Measurements from ENCODE around the gene RBKS.

Gene RBKS

GRCh38 chr2:27890146-27890923 is at the start of gene RBKS, which contains the start of gene BABAM2:
Gene RBKS, minus strand, starts transcription at chr2:27890387. Its CDS starts 42 bp downstream, at chr2:27890345.
Gene BABAM2, plus strand, starts transcription at chr2:27890729. Its CDS starts 3,828 bp downstream, at chr2:27894557.
- Mint-ChIP-seq H3K27ac (peak within 1 kb of the TSS; percentile 99), H3K27me3 (no peaks in the 10 kb centered on the region), H3K4me1 (ENCODE audit: low read depth) (peaks cover 56% of the 10 kb centered on the region), H3K4me3 (peak within 1 kb of the TSS; percentile 97), H3K36me3 (ENCODE audit: low read depth) (peaks cover 27% of the 10 kb centered on the region), H3K9me3 (no peaks in the 10 kb centered on the region)
- intact Hi-C loops (cut with micrococcal nuclease) = loop anchor here (5.0 to 10.0 kb wide), 4 partner anchors 67 to 557 kb away; partner anchors contain the start of gene FOSL2

DNA sequence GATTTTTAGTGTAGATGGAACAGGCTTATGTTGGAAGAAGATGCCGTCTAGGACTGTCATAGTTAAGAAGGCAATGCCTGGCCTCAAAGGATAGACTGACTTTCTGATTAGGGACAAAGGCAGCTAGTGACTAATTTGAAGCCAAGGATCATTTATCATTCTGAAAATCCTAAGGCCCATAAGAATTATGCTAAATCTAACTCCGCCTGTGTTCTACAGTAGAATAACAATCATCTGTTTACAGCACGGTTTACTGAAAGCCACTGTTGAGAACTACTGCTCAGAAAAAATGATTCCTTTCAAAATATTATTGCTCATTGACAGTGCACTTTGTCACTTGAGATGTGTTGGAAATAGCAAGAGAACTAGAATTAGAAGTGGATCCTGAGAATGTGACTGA is 44.8 kb upstream of the RBKS start:
- Mint-ChIP-seq H3K36me3 (ENCODE audit: low read depth) (peaks cover 17% of the 10 kb centered on the region), H3K4me3 (no peak overlapping the region), H3K4me1 (ENCODE audit: low read depth) (peaks cover 14% of the 10 kb centered on the region), H3K9me3 (no peaks in the 10 kb centered on the region), H3K27me3 (no peaks in the 10 kb centered on the region), H3K27ac (no peak overlapping the region)
- intact Hi-C loops (cut with micrococcal nuclease) = no loop called here

DNA sequence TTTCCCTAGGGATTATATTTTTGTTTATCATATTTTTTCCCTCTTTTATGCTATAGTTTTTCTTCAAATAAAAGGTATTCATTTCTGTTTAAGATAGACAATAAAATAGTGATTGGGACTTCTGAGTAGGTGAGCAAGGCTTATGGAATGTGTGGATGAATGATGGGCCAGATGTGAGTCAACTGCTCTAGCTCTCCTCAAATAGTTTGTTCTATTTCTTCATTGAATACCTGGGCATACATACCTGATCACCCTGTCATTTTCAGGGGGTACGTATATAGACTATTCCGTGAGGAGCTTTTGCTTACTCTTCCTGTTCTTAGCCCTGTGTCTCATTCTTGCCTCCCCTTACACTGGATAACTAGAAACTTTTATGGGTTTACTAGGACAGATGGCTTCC is 42.2 kb upstream of the RBKS start:
- no peaks in the 10 kb centered on the region for H3K9me3 Mint-ChIP-seq
- intact Hi-C loops (cut with micrococcal nuclease) = no loop called here
- H3K4me3 Mint-ChIP-seq = no peak overlapping the region
- H3K4me1 Mint-ChIP-seq (ENCODE audit: low read depth) = peaks cover 13% of the 10 kb centered on the region
- no peaks in the 10 kb centered on the region for H3K27me3 Mint-ChIP-seq
- peaks cover 22% of the 10 kb centered on the region for H3K36me3 Mint-ChIP-seq (ENCODE audit: low read depth)
- no peak overlapping the region for H3K27ac Mint-ChIP-seq

DNA sequence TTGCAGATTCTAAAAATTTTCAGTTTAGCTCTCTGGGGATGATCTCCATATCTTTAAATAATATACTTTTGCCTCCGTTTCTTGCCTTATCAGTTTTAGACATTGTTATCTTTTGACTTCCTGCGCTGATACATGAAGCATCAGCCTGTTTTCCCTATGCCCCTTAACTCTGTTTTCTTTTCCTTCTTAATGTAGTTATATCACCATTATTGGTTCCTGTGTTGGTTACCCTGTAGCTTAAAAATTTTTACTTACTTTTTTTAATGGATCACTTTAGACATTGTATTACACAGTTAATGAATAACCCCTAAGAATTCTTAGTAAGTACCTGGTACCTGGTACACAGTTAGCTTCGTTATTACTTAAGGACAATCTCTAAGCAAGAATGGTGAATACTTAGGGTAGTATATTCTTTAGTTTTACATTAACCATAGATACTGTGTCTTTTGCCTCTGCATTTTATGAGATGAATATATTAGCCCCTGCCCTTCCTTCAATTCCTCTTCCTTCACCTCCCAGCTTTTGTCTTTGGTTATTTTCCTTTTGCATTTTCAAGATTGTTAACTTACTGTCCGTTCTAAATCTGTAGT is 41.3 kb upstream of the RBKS start:
- Mint-ChIP-seq H3K4me1 (ENCODE audit: low read depth) (peaks cover 9% of the 10 kb centered on the region), H3K36me3 (ENCODE audit: low read depth) (peaks cover 24% of the 10 kb centered on the region), H3K9me3 (no peaks in the 10 kb centered on the region), H3K27me3 (no peaks in the 10 kb centered on the region), H3K4me3 (no peak overlapping the region), H3K27ac (no peak overlapping the region)
- intact Hi-C loops (cut with micrococcal nuclease) = no loop called here

DNA sequence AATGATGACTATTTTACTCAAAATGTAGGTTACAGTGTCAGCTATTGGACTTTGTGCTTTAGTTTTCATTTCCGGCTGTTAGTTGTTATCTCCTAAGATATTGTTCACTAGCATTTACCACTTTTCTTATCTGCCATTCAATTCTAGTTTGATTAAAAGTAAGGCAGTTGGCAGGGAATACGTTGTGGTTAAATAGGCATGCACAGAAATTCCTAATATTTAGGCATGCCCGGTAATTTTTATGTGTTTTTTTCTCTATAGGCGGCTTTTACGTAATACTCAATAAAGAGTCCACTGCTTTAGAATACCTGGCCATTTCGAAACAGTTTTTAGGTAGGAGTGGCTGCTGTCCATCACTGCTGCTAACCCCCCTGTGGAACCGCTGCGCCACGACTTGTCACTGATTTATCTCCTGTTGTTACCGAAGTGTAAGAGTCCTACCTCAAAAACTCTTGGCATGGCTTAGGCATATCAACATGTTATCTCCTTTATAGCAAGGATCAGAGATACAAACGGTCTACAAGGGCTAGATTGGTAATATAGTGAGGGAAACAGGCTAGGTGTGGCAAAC is 39.8 kb upstream of the RBKS start:
- Mint-ChIP-seq H3K4me3 (no peak overlapping the region), H3K27me3 (no peaks in the 10 kb centered on the region), H3K4me1 (ENCODE audit: low read depth) (peaks cover 9% of the 10 kb centered on the region), H3K36me3 (ENCODE audit: low read depth) (peaks cover 30% of the 10 kb centered on the region), H3K27ac (no peak overlapping the region), H3K9me3 (no peaks in the 10 kb centered on the region)
- intact Hi-C loops (cut with micrococcal nuclease) = no loop called here

- H3K4me1 Mint-ChIP-seq (ENCODE audit: low read depth) = no peaks in the 10 kb centered on the region
- no peaks in the 10 kb centered on the region for H3K27me3 Mint-ChIP-seq
- peaks cover 20% of the 10 kb centered on the region for H3K36me3 Mint-ChIP-seq (ENCODE audit: low read depth)
- no peaks in the 10 kb centered on the region for H3K9me3 Mint-ChIP-seq
- H3K27ac Mint-ChIP-seq = peak overlapping the region; percentile 9
- intact Hi-C loops (cut with micrococcal nuclease) = no loop called here
- no peak overlapping the region for H3K4me3 Mint-ChIP-seq
Measured at GRCh38 chr2:27925766-27926472, 35.7 kb upstream of the RBKS start.

DNA sequence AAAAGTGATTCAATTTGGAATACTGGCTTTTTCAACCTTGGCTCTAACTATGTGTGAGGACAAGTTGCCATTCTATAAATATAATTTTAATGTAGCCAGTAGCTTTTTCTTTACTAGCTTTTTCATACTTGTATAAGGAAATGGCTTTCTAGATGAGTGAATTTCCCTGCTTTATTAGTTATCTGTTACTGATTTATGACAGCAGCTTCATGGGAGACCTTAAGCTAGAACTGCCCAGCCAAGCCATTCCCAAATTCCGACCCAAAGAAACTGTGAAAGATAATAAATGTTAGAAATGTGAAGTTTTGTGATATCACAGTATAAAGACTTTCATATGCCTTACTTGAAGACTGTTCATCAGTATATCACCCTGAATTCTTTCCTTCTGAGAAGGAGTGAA is 32.7 kb upstream of the RBKS start:
- Mint-ChIP-seq H3K4me1 (ENCODE audit: low read depth) (peaks cover 5% of the 10 kb centered on the region), H3K4me3 (no peak overlapping the region), H3K27ac (no peak overlapping the region), H3K9me3 (no peaks in the 10 kb centered on the region), H3K27me3 (no peaks in the 10 kb centered on the region), H3K36me3 (ENCODE audit: low read depth) (peaks cover 9% of the 10 kb centered on the region)
- intact Hi-C loops (cut with micrococcal nuclease) = no loop called here

DNA sequence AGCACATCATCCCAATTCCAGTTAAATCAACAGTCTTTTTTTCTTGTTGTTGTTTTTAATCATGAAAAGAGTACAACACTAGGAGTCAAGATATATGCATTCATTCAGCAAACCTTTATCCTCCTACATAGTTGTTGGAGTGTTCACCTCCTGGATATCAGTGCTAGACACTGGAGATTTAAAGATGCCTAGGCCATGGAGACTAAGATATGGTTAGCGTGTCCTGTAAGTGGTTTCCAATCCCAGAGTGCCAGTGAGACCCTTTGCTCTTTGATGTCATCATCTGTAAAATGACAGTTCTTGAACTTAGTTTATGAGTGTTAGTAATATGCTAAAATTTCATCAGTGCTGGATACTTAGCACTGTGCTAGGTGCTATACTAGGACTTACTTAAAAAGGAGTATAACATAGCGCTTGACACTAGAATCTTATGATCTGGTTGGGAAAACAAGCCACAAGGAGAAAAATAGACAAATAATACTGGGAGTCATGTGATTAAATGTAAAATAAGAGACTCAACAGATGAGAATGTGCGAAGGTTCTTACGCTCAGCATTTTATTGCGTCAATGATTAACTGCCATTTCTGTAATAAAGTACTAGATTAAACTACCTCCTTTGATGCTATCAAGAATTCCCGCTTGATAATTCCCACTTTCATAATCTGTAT is 31.8 kb upstream of the RBKS start:
- Mint-ChIP-seq H3K36me3 (ENCODE audit: low read depth) (peaks cover 9% of the 10 kb centered on the region), H3K9me3 (no peaks in the 10 kb centered on the region), H3K27me3 (no peaks in the 10 kb centered on the region), H3K4me3 (no peak overlapping the region), H3K4me1 (ENCODE audit: low read depth) (peaks cover 5% of the 10 kb centered on the region), H3K27ac (no peak overlapping the region)
- intact Hi-C loops (cut with micrococcal nuclease) = no loop called here

GRCh38 chr2:27921424-27921823 is 31.2 kb upstream of the RBKS start:
- H3K36me3 Mint-ChIP-seq (ENCODE audit: low read depth) = peaks cover 6% of the 10 kb centered on the region
- no peak overlapping the region for H3K27ac Mint-ChIP-seq
- no peaks in the 10 kb centered on the region for H3K27me3 Mint-ChIP-seq
- H3K4me3 Mint-ChIP-seq = no peak overlapping the region
- intact Hi-C loops (cut with micrococcal nuclease) = no loop called here
- no peaks in the 10 kb centered on the region for H3K9me3 Mint-ChIP-seq
- peaks cover 5% of the 10 kb centered on the region for H3K4me1 Mint-ChIP-seq (ENCODE audit: low read depth)

DNA sequence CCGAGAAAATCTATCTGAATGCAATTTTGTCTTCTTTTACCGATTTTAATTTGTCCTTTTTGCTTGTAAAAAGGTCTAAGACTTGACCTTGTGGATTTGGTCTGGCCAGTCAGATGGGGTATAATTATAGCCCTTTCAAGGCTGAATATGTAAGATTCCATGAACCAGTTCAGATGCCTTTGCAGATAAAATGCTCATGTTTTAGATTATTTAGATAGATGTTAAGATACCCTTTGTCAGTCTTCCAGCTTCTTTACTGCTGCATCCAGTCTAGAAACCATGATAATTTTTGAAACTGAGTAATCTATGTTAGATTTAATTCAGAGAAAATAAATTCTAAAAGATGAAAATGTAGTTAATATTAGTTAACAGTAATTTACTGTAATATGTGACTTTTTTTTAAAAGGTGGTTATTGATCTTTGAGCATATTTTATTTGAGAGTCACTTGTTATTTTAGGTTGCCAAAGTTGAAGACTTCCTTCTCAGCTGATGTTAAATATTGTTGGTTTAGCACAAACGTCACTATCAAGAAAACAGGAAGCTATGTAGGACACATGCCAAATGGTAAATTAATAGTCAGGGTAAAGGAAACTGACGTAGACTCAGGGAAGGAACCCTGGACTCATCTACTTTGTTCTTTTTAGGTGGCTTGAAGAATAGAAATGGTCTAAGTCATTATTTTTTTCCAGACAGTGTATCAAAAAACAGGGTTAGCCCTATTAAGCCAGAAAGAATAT is 30.1 kb upstream of the RBKS start:
- Mint-ChIP-seq H3K9me3 (no peaks in the 10 kb centered on the region), H3K27ac (peak overlapping the region; percentile 27), H3K36me3 (ENCODE audit: low read depth) (no peaks in the 10 kb centered on the region), H3K4me1 (ENCODE audit: low read depth) (peaks cover 5% of the 10 kb centered on the region), H3K27me3 (no peaks in the 10 kb centered on the region), H3K4me3 (no peak overlapping the region)
- intact Hi-C loops (cut with micrococcal nuclease) = loop anchor here (1.0 kb wide), 1 partner anchor 29 kb away; no protein-coding TSS in a partner anchor

DNA sequence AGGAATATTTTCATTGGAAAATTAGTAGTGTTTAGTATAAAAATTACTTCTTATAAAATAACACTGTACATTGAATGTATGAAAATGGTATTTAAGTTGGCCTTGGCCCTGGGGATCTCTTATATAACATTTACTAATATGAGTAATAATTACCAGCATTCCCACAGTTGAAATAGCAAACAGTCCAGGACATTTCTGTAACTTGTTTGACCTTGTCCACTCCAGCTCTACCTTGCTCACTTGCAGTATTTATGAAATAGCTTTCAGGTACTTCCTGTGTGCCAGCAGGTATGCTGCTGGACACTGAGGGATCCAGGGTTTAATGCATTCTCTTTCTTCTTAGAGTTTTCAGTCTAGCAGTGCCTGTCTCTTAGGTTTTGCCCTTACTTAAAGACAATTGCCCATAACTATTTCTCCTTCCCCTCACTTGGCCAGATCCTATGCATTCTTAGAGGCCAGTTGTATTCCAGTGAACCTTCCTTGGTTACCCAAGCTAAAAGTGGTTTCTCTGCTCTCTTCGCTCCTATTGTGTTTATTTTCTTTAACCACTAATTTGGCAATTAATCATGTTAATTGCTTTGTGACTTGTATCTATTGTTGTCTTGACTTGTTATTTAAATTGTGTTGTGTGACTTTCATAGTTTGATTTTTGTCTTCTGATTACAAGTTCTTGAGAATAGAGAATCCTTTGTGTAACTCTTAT is 26.3 kb upstream of the RBKS start:
- H3K27me3 Mint-ChIP-seq = no peaks in the 10 kb centered on the region
- H3K4me3 Mint-ChIP-seq = no peak overlapping the region
- peaks cover 6% of the 10 kb centered on the region for H3K36me3 Mint-ChIP-seq (ENCODE audit: low read depth)
- no peaks in the 10 kb centered on the region for H3K9me3 Mint-ChIP-seq
- intact Hi-C loops (cut with micrococcal nuclease) = no loop called here
- H3K4me1 Mint-ChIP-seq (ENCODE audit: low read depth) = peaks cover 6% of the 10 kb centered on the region
- H3K27ac Mint-ChIP-seq = no peak overlapping the region

GRCh38 chr2:27915874-27916273 is 25.7 kb upstream of the RBKS start:
- peaks cover 12% of the 10 kb centered on the region for H3K36me3 Mint-ChIP-seq (ENCODE audit: low read depth)
- H3K27ac Mint-ChIP-seq = no peak overlapping the region
- peaks cover 12% of the 10 kb centered on the region for H3K4me1 Mint-ChIP-seq (ENCODE audit: low read depth)
- H3K4me3 Mint-ChIP-seq = no peak overlapping the region
- H3K27me3 Mint-ChIP-seq = no peaks in the 10 kb centered on the region
- intact Hi-C loops (cut with micrococcal nuclease) = no loop called here
- H3K9me3 Mint-ChIP-seq = no peaks in the 10 kb centered on the region
